SU-DHL-6 (cell line): Measurements from ENCODE around the gene GTF2I.
"Not testable (repeated sequence)": the region's sequence is repeated elsewhere in the genome, so short reads cannot be mapped to it uniquely, and the experiment has no call there.

Experiments used
- EZH2phosphoT487 ChIP-seq: fragments of 200-600 bp; sonication (generic), shearing (Covaris generic); conservative IDR thresholded peaks from 2 replicates; pipeline ENCODE4 v1.6.1; 2018; ENCODE audit warnings: mild to moderate bottlenecking, antibody characterized with exemption, low read length, moderate library complexity, mixed read lengths
- TF ChIP-seq, protein P1 (sequence below): fragments of 200-600 bp; sonication (generic); IDR thresholded peaks from one replicate; pipeline ENCODE4 v1.5.1; 2017; ENCODE audit warnings: antibody characterized with exemption, mild to moderate bottlenecking, low read length, moderate library complexity; ENCODE audit not compliant: insufficient read depth, poor library complexity, severe bottlenecking

DNA sequence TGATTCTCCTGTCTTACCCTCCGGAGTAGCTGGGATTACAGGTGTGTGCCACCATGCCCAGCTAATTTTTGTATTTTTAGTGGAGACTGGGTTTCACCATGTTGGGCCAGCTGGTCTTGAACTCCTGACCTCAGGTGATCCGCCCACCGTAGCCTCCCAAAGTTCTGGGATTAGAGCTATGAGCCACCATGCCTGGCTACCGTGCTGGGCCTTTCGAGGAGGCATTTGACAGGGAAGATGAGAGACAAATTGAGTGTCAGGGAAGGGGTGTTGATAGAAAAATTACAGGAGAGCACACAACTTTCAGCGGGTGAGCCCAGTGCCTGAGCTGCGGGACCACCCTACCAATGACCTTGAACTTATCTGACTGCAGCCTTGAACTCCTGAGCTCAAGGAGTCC, 112.5 kb downstream of the GTF2I start:
- TF ChIP-seq, protein P1, sequence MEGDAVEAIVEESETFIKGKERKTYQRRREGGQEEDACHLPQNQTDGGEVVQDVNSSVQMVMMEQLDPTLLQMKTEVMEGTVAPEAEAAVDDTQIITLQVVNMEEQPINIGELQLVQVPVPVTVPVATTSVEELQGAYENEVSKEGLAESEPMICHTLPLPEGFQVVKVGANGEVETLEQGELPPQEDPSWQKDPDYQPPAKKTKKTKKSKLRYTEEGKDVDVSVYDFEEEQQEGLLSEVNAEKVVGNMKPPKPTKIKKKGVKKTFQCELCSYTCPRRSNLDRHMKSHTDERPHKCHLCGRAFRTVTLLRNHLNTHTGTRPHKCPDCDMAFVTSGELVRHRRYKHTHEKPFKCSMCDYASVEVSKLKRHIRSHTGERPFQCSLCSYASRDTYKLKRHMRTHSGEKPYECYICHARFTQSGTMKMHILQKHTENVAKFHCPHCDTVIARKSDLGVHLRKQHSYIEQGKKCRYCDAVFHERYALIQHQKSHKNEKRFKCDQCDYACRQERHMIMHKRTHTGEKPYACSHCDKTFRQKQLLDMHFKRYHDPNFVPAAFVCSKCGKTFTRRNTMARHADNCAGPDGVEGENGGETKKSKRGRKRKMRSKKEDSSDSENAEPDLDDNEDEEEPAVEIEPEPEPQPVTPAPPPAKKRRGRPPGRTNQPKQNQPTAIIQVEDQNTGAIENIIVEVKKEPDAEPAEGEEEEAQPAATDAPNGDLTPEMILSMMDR: not testable (repeated sequence)
- not testable (repeated sequence) for TF ChIP-seq EZH2phosphoT487
